Heart left ventricle (tissue), 16 donors: ENCODE measurements around the gene NFATC2IP. TPM values are rescaled to one million over a fixed set of nuclear protein-coding genes. Genes with fewer than 3 reads are reported as not detected.
"Not testable (repeated sequence)": the region's sequence is repeated elsewhere in the genome, so short reads cannot be mapped to it uniquely, and the experiment has no call there.

ENCODE experiments used
- ATAC-seq, 4 donors: fragments of 200-7000 bp; cut with Tn5 transposase; one replicate each; pipeline ENCODE4 v1.9.1; 2020 to 2022; ENCODE audit warnings: moderate library complexity in 4 of 4, mild to moderate bottlenecking in 3 of 4, moderate number of reproducible peaks in 1 of 4
- DNase-seq, 5 donors: peaks; one replicate each; pipeline ENCODE4 v3.0.0-alpha.2; 2020
- H3K27ac ChIP-seq, 12 donors: fragments of 200-600 bp; sonication (generic) in 4 of 12; one replicate each; pipeline versions ENCODE4 v1.5.0 to v1.8.0; 2016 to 2022; ENCODE audit warnings: mild to moderate bottlenecking in 2 of 12
- H3K27me3 ChIP-seq, 9 donors: fragments of 200-600 bp; sonication (generic) in 2 of 9; one replicate each; pipeline versions ENCODE4 v1.5.1 to v1.8.0; 2016 to 2022; ENCODE audit warnings: mild to moderate bottlenecking in 3 of 9
- H3K36me3 ChIP-seq, 9 donors: fragments of 200-600 bp; sonication (generic) in 2 of 9; one replicate each; pipeline versions ENCODE4 v1.5.0 to v1.8.0; 2018 to 2022; ENCODE audit warnings: mild to moderate bottlenecking in 2 of 9
- H3K4me1 ChIP-seq, 12 donors: fragments of 200-600 bp; sonication (generic) in 4 of 12; one replicate each; pipeline versions ENCODE4 v1.5.0 to v1.8.0; 2016 to 2022; ENCODE audit warnings: mild to moderate bottlenecking in 3 of 12
- H3K4me3 ChIP-seq, 12 donors: fragments of 200-600 bp; sonication (generic) in 4 of 12; one replicate each; pipeline versions ENCODE4 v1.5.0 to v1.8.0; 2017 to 2022; ENCODE audit warnings: mild to moderate bottlenecking in 9 of 12, moderate library complexity in 4 of 12
- H3K9me3 ChIP-seq, 12 donors: fragments of 200-600 bp; sonication (generic) in 4 of 12; one replicate each; pipeline versions ENCODE4 v1.5.0 to v1.8.0; 2016 to 2022; ENCODE audit warnings: mild to moderate bottlenecking in 1 of 12
- CTCF ChIP-seq, 12 donors: fragments of 200-600 bp; sonication (generic) in 4 of 12; IDR thresholded peaks; one replicate each; pipeline versions ENCODE4 v1.5.0 to v1.8.0; 2018 to 2022; ENCODE audit warnings: antibody characterized with exemption in 12 of 12, mild to moderate bottlenecking in 5 of 12
- POLR2A ChIP-seq, 2 donors: fragments of 450-650 bp; IDR thresholded peaks; one replicate each; pipeline ENCODE4 v1.6.1; 2017; ENCODE audit warnings: antibody characterized with exemption in 2 of 2, mild to moderate bottlenecking in 2 of 2, moderate library complexity in 2 of 2
- WGBS, 4 donors: extraction: QIAGEN DNeasy Blood & Tissue Kit in 2 of 4; methylation state at CpG; one replicate each; pipeline versions ENCODE4 v1.1.5 to v1.1.7; 2013 to 2018; 5-methylcytosine and 5-hydroxymethylcytosine counted together
- intact Hi-C, 10 donors: fragments of 100-400 bp; cut with DNase I; formaldehyde crosslinking; loops; one replicate each; pipeline versions ENCODE4 v1.11.1 to v1.14.2; 2022
- polyA plus RNA-seq, 2 donors: library from polyadenylated mRNA; stranded (reverse); fragments of 200-250 nt; gene quantifications; one replicate each; pipeline ENCODE4 v1.2.3, GENCODE V29; 2013
- total RNA-seq, 9 donors: library from RNA; depleted of rRNA in 2 of 9; stranded (reverse); fragments of >200 nt in 2 of 9; fragmentation: NEBNext Ultra II Directional in 3 of 9; extraction: Animal tissue kit (Norgen Biotek cat#: 25700) in 3 of 9; gene quantifications; one replicate each; pipeline versions ENCODE4 v1.1.0 to v1.2.4, GENCODE V29; 2016 to 2023
- donor health status: ischemic (EF 13 %, LVEDD 7.1; RV severe dilation, severe dysfunction).
- donor health status: healthy with polysubstance abuse.
- donor health status: DM: no; HTN: yes; CAD: no.
- donor health status: DM: no; HTN: no; CAD: no.
- donor health status: ischemic (EF 25% LVEDD 6.9; RV normal size, moderate dysfunction).
- donor health status: ischemic (EF 25% LVEDD 5.7; RV mildly dilated, moderate dysfunction).
- donor health status: healthy.
- donor health status: DM: yes; HTN: yes; CAD: no.
- donor health status: ischemic (EF 35%, LVEDD 5.7; RV mildly dilated, moderate dysfunction).
- donor health status: nonischemic (EF 11% LVEDD 7.7; RV severe dilation, severe dysfunction).
- donor health status: DM: yes; HTN: yes; CAD: no.
- donor health status: PGD.
- donor health status: ischemic (EF 29% LVEDD 5.4; RV normal size, mild dysfunction).
- donor health status: nonischemic (EF 23%, LVEDD 6.1; RV moderate dilation, normal function).

The NFATC2IP gene
- total and polyA plus RNA-seq, 11 donors = 11.1 to 25.3 (median 19.5) TPM

GRCh38 chr16:28938721-28939120, 12.0 kb upstream of the NFATC2IP start:
- ATAC-seq (no peak), DNase-seq (no peak)
- no peaks in the 10 kb centered on the region for H3K36me3 ChIP-seq
- intact Hi-C loops = loop anchor here in 1 of 10 donors (5.0 kb wide), 1 partner anchor 51 kb away; no protein-coding TSS in a partner anchor
- no peaks in the 10 kb centered on the region for H3K27me3 ChIP-seq
- no peak overlapping the region for H3K27ac ChIP-seq
- peaks cover 0 to 12% (median 0%) of the 10 kb centered on the region in 12 donors for H3K4me1 ChIP-seq
- no peak for TF ChIP-seq CTCF (IDR thresholded peaks at IDR 0.05)
- TF ChIP-seq POLR2A (IDR thresholded peaks at IDR 0.05) = no peak
- WGBS, 4 donors = 80 to 91% (median 87%) methylated on average over 7 of the region's 7 CpGs
- H3K4me3 ChIP-seq = no peak overlapping the region
- no peaks in the 10 kb centered on the region for H3K9me3 ChIP-seq

GRCh38 chr16:28939825-28940224, 10.9 kb upstream of the NFATC2IP start:
- H3K4me3 ChIP-seq, H3K27ac ChIP-seq, ATAC-seq, H3K27me3 ChIP-seq, H3K9me3 ChIP-seq, H3K36me3 ChIP-seq, DNase-seq: not testable (repeated sequence)
- H3K4me1 ChIP-seq = peaks cover 0 to 12% (median 0%) of the 10 kb centered on the region in 12 donors
- WGBS, 4 donors = 89 to 95% (median 92%) methylated on average over 7 of the region's 7 CpGs
- intact Hi-C loops = loop anchor here in 4 of 10 donors (5.0 kb wide), 5 partner anchors 53 to 93 kb away; partner anchors contain the start of genes ATP2A1 (in 2 of the 4) and TUFM (in 1 of the 4)

- ATAC-seq = no peak
Observed at GRCh38 chr16:28943281-28943680, 7.5 kb upstream of the NFATC2IP start.

GRCh38 chr16:28946681-28947080, 4.1 kb upstream of the NFATC2IP start:
- Histone ChIP-seq H3K4me3 (no peak overlapping the region), H3K27me3 (no peaks in the 10 kb centered on the region), H3K9me3 (no peaks in the 10 kb centered on the region), H3K27ac (no peak overlapping the region), H3K4me1 (peaks cover 0 to 24% (median 9%) of the 10 kb centered on the region in 12 donors), H3K36me3 (no peaks in the 10 kb centered on the region)
- DNase-seq = no peak
- TF ChIP-seq CTCF (IDR thresholded peaks at IDR 0.05) (no peak), POLR2A (IDR thresholded peaks at IDR 0.05) (no peak)
- intact Hi-C loops = loop anchor here in 5 of 10 donors (5.0 kb wide), 3 partner anchors 69 to 124 kb away; partner anchors contain the start of genes ATXN2L (in 3 of the 5) and ATP2A1 (in 1 of the 5)
- WGBS, 4 donors = 70 to 83% (median 77%) methylated on average over 4 of the region's 4 CpGs
- no peak for ATAC-seq

More at GRCh38 chr16:28943281-28943680, 7.5 kb upstream of the NFATC2IP start:
- Histone ChIP-seq H3K9me3 (no peaks in the 10 kb centered on the region), H3K27ac (no peak overlapping the region), H3K36me3 (no peaks in the 10 kb centered on the region), H3K4me1 (peaks cover 0 to 14% (median 6%) of the 10 kb centered on the region in 12 donors), H3K4me3 (no peak overlapping the region), H3K27me3 (no peaks in the 10 kb centered on the region)
- no peak for DNase-seq
- TF ChIP-seq POLR2A (IDR thresholded peaks at IDR 0.05) (no peak), CTCF (IDR thresholded peaks at IDR 0.05) (no peak)
- intact Hi-C loops = loop anchor here in 4 of 10 donors (5.0 kb wide), 4 partner anchors 61 to 96 kb away; partner anchors contain the start of genes ATP2A1 (in 2 of the 4) and TUFM (in 1 of the 4)
